Skeletal muscle tissue (tissue), 4 donors: ENCODE results near the gene TULP4. TPM values are rescaled to one million over a fixed set of nuclear protein-coding genes. Genes with fewer than 3 reads are reported as not detected.
"Not testable (repeated sequence)": the region's sequence is repeated elsewhere in the genome, so short reads cannot be mapped to it uniquely, and the experiment has no call there.

Experiments
- H3K27ac ChIP-seq: one replicate; pipeline ENCODE4 v1.7.0; 2013; ENCODE audit warnings: mild to moderate bottlenecking, low read depth, low read length, inconsistent platforms
- H3K27me3 ChIP-seq, 3 donors: one replicate each; pipeline ENCODE4 v1.7.0; 2013; ENCODE audit warnings: low read length in 3 of 3; ENCODE audit not compliant: control insufficient read depth in 3 of 3, insufficient read depth in 3 of 3
- H3K36me3 ChIP-seq, 3 donors: one replicate each; pipeline ENCODE4 v1.7.0; 2013; ENCODE audit warnings: low read length in 3 of 3; ENCODE audit not compliant: control insufficient read depth in 3 of 3, insufficient read depth in 3 of 3
- H3K4me1 ChIP-seq, 3 donors: one replicate each; pipeline ENCODE4 v1.7.0; 2013; ENCODE audit warnings: low read length in 3 of 3, mild to moderate bottlenecking in 3 of 3; ENCODE audit not compliant: control insufficient read depth in 3 of 3, insufficient read depth in 3 of 3
- H3K4me3 ChIP-seq, 3 donors: one replicate each; pipeline ENCODE4 v1.7.0; 2013; ENCODE audit warnings: low read length in 3 of 3
- H3K9ac ChIP-seq, 3 donors: one replicate each; pipeline ENCODE4 v1.7.0; 2013; ENCODE audit warnings: low read length in 3 of 3, mild to moderate bottlenecking in 3 of 3, moderate library complexity in 2 of 3, low read depth in 1 of 3
- H3K9me3 ChIP-seq, 3 donors: one replicate each; pipeline ENCODE4 v1.7.0; 2013; ENCODE audit warnings: low read length in 3 of 3; ENCODE audit not compliant: control insufficient read depth in 3 of 3
- total RNA-seq: library from RNA; depleted of rRNA; stranded (reverse); fragments of >200 nt; gene quantifications from one replicate; pipeline ENCODE4 v1.2.3, GENCODE V29; 2014
- donor health status: Osteomylitis.

TULP4 gene
- total RNA-seq, 1 donor from 2014 or later: 634 TPM

GRCh38 chr6:158383542-158383941, 71.3 kb downstream of the TULP4 start:
- Histone ChIP-seq H3K4me3 (no peak overlapping the region), H3K4me1 (peaks cover 6 to 17% (median 10%) of the 10 kb centered on the region in 3 donors), H3K36me3 (no peaks in the 10 kb centered on the region), H3K27ac (no peak overlapping the region), H3K27me3 (no peaks in the 10 kb centered on the region), H3K9ac (no peak overlapping the region), H3K9me3 (no peaks in the 10 kb centered on the region)

GRCh38 chr6:158384671-158385110, 72.4 kb downstream of the TULP4 start:
- Histone ChIP-seq H3K4me1 (peaks cover 3 to 13% (median 4%) of the 10 kb centered on the region in 3 donors), H3K27ac (peak overlapping the region; percentile 26)

DNA sequence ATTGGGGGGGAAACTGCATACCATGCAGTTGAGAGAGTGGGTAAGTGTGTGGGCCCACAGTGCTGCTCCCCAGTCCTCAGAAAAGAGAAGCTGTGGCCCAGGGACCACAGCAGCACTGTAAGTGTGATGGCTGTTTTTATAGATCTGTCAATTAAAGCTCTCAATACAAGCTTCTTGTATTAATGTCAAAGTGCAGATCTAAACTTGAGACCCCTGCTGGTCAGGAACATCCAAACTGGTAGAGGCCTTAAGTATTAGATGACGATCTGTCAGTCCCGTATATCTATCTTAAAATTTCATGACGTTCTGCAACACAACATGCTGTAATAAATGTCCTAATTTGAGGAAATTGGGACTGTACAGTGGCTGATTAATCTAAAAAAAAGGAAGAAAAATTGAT, 74.8 kb downstream of the TULP4 start:
- Histone ChIP-seq H3K27ac (no peak overlapping the region), H3K36me3 (no peaks in the 10 kb centered on the region), H3K4me1 (peaks cover 3 to 13% (median 4%) of the 10 kb centered on the region in 3 donors)

More at GRCh38 chr6:158384671-158385110, 72.4 kb downstream of the TULP4 start:
- H3K9me3 ChIP-seq: no peaks in the 10 kb centered on the region
- H3K9ac ChIP-seq: no peak overlapping the region
- H3K36me3 ChIP-seq: no peaks in the 10 kb centered on the region
- no peak overlapping the region for H3K4me3 ChIP-seq
- no peaks in the 10 kb centered on the region for H3K27me3 ChIP-seq

GRCh38 chr6:158387578-158387977, 75.3 kb downstream of the TULP4 start:
- Histone ChIP-seq H3K36me3 (no peaks in the 10 kb centered on the region), H3K9me3 (no peaks in the 10 kb centered on the region), H3K4me1 (peaks cover 3 to 8% (median 4%) of the 10 kb centered on the region in 3 donors), H3K9ac (no peak overlapping the region), H3K27me3 (no peaks in the 10 kb centered on the region), H3K27ac (no peak overlapping the region), H3K4me3 (no peak overlapping the region)

More for the DNA sequence above, 74.8 kb downstream of the TULP4 start:
- Histone ChIP-seq H3K4me3 (no peak overlapping the region), H3K9ac (no peak overlapping the region), H3K9me3 (no peaks in the 10 kb centered on the region), H3K27me3 (no peaks in the 10 kb centered on the region)

GRCh38 chr6:158388727-158389126, 76.5 kb downstream of the TULP4 start:
- Histone ChIP-seq H3K9ac (no peak overlapping the region), H3K4me1 (peaks cover 3 to 4% (median 4%) of the 10 kb centered on the region in 3 donors), H3K27me3 (no peaks in the 10 kb centered on the region), H3K36me3 (no peaks in the 10 kb centered on the region), H3K9me3 (peaks cover 0 to 3% (median 0%) of the 10 kb centered on the region in 3 donors), H3K4me3 (no peak overlapping the region), H3K27ac (no peak overlapping the region)

DNA sequence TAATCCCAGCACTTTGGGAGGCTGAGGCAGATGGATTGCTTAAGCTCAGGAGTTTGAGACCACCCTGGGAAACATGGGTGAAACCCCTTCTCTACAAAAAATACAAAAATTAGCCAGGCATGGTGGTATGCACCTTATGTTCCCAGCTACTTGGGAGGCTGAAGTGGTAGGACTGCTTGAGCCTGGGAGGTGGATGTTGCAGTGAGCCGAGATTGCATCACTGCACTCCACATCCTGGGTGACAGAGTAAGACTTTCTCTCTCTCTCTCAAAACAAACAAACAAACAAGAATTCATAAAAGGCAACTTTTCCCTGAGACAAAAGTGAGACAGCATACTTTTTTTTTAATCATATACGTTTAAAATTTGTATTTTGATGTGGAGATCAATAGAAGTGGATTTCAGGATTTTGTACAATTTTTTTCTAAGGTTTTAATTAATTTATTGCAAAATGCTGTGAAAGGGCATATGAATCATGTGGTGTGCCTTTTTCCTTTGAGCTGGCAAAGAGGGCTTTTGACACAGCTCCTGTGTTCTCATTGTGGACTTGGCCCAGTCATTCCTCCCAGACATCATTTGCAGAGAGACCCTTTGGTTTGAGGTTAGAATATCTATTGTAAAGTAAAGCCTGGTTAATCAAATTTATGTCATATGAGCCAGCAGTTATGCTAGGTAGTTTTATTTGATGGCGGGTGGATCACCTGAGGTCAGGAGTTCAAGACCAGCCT, 77.1 kb downstream of the TULP4 start:
- H3K9me3 ChIP-seq: peaks cover 0 to 3% (median 0%) of the 10 kb centered on the region in 3 donors
- H3K27me3 ChIP-seq: no peaks in the 10 kb centered on the region
- H3K4me1 ChIP-seq: peaks cover 2 to 4% (median 3%) of the 10 kb centered on the region in 3 donors
- no peak overlapping the region for H3K9ac ChIP-seq
- H3K36me3 ChIP-seq: no peaks in the 10 kb centered on the region
- no peak overlapping the region for H3K27ac ChIP-seq
- H3K4me3 ChIP-seq: no peak overlapping the region

DNA sequence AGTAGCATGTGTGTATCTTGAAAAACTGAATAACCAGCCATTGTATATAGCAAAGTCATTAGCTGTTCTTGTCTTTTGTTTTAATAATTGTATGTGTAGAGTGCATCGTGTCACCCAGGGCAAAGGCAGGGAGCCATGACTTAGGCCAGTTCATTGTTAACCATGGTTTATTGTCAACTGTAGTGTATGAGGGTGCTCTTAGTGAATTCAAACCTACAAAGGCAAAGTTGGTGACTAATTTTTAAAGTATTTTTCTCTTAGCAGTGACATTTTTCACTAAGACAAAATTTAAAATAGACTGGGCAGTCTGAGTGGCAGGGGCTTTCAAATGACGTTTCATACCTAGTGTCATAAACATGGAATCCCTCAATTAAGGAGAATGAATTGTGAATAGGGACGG, 79.0 kb downstream of the TULP4 start:
- no peaks in the 10 kb centered on the region for H3K4me1 ChIP-seq
- H3K9ac ChIP-seq: no peak overlapping the region
- H3K27ac ChIP-seq: no peak overlapping the region
- H3K27me3 ChIP-seq: no peaks in the 10 kb centered on the region
- no peaks in the 10 kb centered on the region for H3K36me3 ChIP-seq
- H3K4me3 ChIP-seq: no peak overlapping the region
- peaks cover 0 to 3% (median 0%) of the 10 kb centered on the region in 3 donors for H3K9me3 ChIP-seq

DNA sequence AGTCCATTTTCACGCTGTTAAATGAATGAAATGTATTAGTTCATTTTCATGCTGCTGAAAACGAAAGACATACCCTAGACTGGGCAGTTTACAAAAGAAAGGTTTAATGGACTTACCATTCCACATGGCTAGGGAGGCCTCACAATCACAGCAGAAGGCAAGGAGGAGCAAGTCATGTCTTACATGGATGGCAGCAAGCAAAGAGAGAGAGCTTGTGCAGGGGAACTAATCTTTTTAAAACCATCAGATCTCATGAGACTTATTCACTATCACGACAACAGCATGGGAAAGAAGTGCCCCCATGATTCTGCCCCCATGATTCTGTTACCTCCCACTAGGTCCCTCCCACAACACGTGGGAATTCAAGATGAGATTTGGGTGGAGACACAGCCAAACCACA, 79.7 kb downstream of the TULP4 start:
- H3K4me3 ChIP-seq, H3K27ac ChIP-seq: not testable (repeated sequence)

DNA sequence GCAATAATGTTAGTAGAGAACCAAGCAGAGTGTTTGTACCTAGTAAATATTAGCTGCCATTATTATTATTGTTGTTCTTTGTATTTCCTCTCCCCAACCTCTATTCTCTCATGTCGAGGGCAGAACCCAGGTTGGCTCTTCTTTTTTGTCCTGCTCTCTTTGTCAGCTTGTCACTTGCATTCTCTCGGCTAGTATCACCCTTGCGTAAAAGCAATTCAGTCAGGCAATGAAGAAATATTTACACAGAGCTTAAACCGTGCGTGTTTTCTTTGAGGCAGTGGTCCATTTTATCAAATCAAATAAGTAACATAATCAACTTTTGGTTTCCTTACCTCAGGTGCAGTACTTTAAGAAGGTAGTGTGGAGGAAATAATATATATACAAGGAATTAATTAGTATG, 83.9 kb downstream of the TULP4 start:
- Histone ChIP-seq H3K9ac (no peak overlapping the region), H3K36me3 (no peaks in the 10 kb centered on the region), H3K4me3 (no peak overlapping the region)

More for the DNA sequence above, 79.7 kb downstream of the TULP4 start:
- not testable (repeated sequence) for H3K36me3 ChIP-seq, H3K9ac ChIP-seq, H3K27me3 ChIP-seq, H3K4me1 ChIP-seq, H3K9me3 ChIP-seq

DNA sequence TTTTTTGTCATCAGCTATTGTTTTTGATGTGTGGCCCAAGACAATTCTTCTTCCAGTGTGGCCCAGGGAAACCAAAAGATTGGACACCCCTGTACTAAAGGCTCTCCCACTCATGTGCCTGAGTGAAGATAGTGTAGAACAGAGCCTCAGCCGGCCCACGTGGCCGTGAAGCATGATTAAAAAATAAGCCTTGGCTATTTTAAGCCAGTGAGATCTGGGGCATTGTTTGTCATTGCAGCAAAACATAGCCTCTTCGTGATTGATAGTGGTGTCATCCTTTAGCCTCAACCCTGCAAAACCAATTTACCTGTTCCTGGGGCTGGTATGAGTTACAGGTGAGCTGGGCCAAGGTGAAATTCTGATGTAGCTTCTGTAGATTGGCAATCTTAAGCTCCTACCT, 85.3 kb downstream of the TULP4 start:
- Histone ChIP-seq H3K4me3 (no peak overlapping the region), H3K27ac (no peak overlapping the region), H3K27me3 (no peaks in the 10 kb centered on the region), H3K9ac (no peak overlapping the region), H3K36me3 (no peaks in the 10 kb centered on the region), H3K9me3 (peaks cover 0 to 3% (median 0%) of the 10 kb centered on the region in 3 donors), H3K4me1 (peaks cover 0 to 4% (median 3%) of the 10 kb centered on the region in 3 donors)

More for the DNA sequence above, 83.9 kb downstream of the TULP4 start:
- no peaks in the 10 kb centered on the region for H3K27me3 ChIP-seq
- no peak overlapping the region for H3K27ac ChIP-seq
- peaks cover 0 to 4% (median 3%) of the 10 kb centered on the region in 3 donors for H3K4me1 ChIP-seq
- H3K9me3 ChIP-seq: peaks cover 0 to 3% (median 0%) of the 10 kb centered on the region in 3 donors
